22Rv1 (cell line): ENCODE measurements around the gene C1QTNF4.

Experiments
- CTCF ChIP-seq: fragments of 450-650 bp; IDR thresholded peaks from 2 replicates; pipeline ENCODE4 v1.5.1; 2017; ENCODE audit warnings: mild to moderate bottlenecking
- ZFX ChIP-seq: fragments of 450-650 bp; IDR thresholded peaks from 2 replicates; pipeline ENCODE4 v1.6.1; 2017; ENCODE audit warnings: antibody characterized with exemption, borderline replicate concordance

GRCh38 chr11:47641600-47642098 lies 47.4 kb upstream of the C1QTNF4 start:
- TF ChIP-seq CTCF (no peak), ZFX (no peak)
